Neutrophil (primary cell): ENCODE measurements around the gene TMEFF2.

ENCODE experiments used
- H3K27ac ChIP-seq: fragments of 200-600 bp; sonication (generic); 2 replicates; pipeline ENCODE4 v1.5.1; 2016; ENCODE audit warnings: mild to moderate bottlenecking, moderate library complexity
- H3K27me3 ChIP-seq: fragments of 200-600 bp; sonication (generic); 2 replicates; pipeline ENCODE4 v1.6.0; 2016; ENCODE audit warnings: mild to moderate bottlenecking
- H3K36me3 ChIP-seq: fragments of 200-600 bp; sonication (generic); 2 replicates; pipeline ENCODE4 v1.5.1; 2017
- H3K4me1 ChIP-seq, 2 experiments: fragments of 200-600 bp in 1 of 2; sonication (generic) in 1 of 2; 1 replicate in 1 of 2; 2 replicates in 1 of 2; pipeline versions ENCODE4 v1.5.1 to v1.6.1; 2013 to 2016; ENCODE audit warnings: low read depth in 1 of 2, low read length in 1 of 2, mild to moderate bottlenecking in 1 of 2, moderate library complexity in 1 of 2; ENCODE audit not compliant: control insufficient read depth in 1 of 2, insufficient read depth in 1 of 2
- H3K4me3 ChIP-seq, 2 experiments: fragments of 200-600 bp in 1 of 2; sonication (generic) in 1 of 2; 1 replicate in 1 of 2; 2 replicates in 1 of 2; pipeline ENCODE4 v1.5.1; 2013 to 2016; ENCODE audit warnings: low read depth in 1 of 2, low read length in 1 of 2, mild to moderate bottlenecking in 1 of 2, moderate library complexity in 1 of 2
- H3K9me3 ChIP-seq: fragments of 200-600 bp; sonication (generic); 2 replicates; pipeline ENCODE4 v1.5.1; 2016
- CTCF ChIP-seq: fragments of 200-600 bp; sonication (generic); IDR thresholded peaks from 2 replicates; pipeline ENCODE4 v1.5.1; 2016; ENCODE audit warnings: antibody characterized with exemption

The TMEFF2 gene

GRCh38 chr2:192038110-192038509, 156.6 kb downstream of the TMEFF2 start:
- Histone ChIP-seq H3K4me3 (no peak overlapping the region), H3K36me3 (no peaks in the 10 kb centered on the region), H3K27me3 (no peaks in the 10 kb centered on the region), H3K4me1 (no peaks in the 10 kb centered on the region), H3K9me3 (no peaks in the 10 kb centered on the region), H3K27ac (no peak overlapping the region)
- no peak for TF ChIP-seq CTCF

GRCh38 chr2:192035731-192036442, 158.8 kb downstream of the TMEFF2 start:
- Histone ChIP-seq H3K4me3 (no peak overlapping the region), H3K36me3 (no peaks in the 10 kb centered on the region), H3K27me3 (no peaks in the 10 kb centered on the region), H3K9me3 (no peaks in the 10 kb centered on the region), H3K27ac (no peak overlapping the region), H3K4me1 (no peaks in the 10 kb centered on the region)
- no peak for TF ChIP-seq CTCF

- no peak overlapping the region for H3K4me3 ChIP-seq
- TF ChIP-seq CTCF, result no peak
- H3K27me3 ChIP-seq, result no peaks in the 10 kb centered on the region
- H3K9me3 ChIP-seq, result no peaks in the 10 kb centered on the region
- no peaks in the 10 kb centered on the region for H3K36me3 ChIP-seq
- H3K4me1 ChIP-seq, result no peaks in the 10 kb centered on the region
- no peak overlapping the region for H3K27ac ChIP-seq
Observed at GRCh38 chr2:192030856-192031255, 163.9 kb downstream of the TMEFF2 start.

GRCh38 chr2:192030289-192030688, 164.4 kb downstream of the TMEFF2 start:
- Histone ChIP-seq H3K4me1 (no peaks in the 10 kb centered on the region), H3K4me3 (no peak overlapping the region)
- no peak for TF ChIP-seq CTCF

GRCh38 chr2:192029089-192029488, 165.6 kb downstream of the TMEFF2 start:
- H3K27ac ChIP-seq, result no peak overlapping the region
- H3K27me3 ChIP-seq, result no peaks in the 10 kb centered on the region
- no peaks in the 10 kb centered on the region for H3K36me3 ChIP-seq
- no peak for TF ChIP-seq CTCF
- no peak overlapping the region for H3K4me3 ChIP-seq
- H3K4me1 ChIP-seq, result no peaks in the 10 kb centered on the region
- no peaks in the 10 kb centered on the region for H3K9me3 ChIP-seq

More at GRCh38 chr2:192030289-192030688, 164.4 kb downstream of the TMEFF2 start:
- Histone ChIP-seq H3K27me3 (no peaks in the 10 kb centered on the region), H3K9me3 (no peaks in the 10 kb centered on the region), H3K27ac (no peak overlapping the region), H3K36me3 (no peaks in the 10 kb centered on the region)
